Measurements from ENCODE around the gene DUSP10.

The DUSP10 gene

GRCh38 chr1:221693087-221693486 lies 48.8 kb downstream of the DUSP10 start:
- no peak for DNase-seq (ENCODE audit: low read depth)

- no peak for DNase-seq (ENCODE audit: low read depth)
These were observed 49.2 kb downstream of the DUSP10 start for GRCh38 chr1:221692643-221693042.

- DNase-seq (ENCODE audit: low read depth): no peak
These were observed 50.6 kb downstream of the DUSP10 start for GRCh38 chr1:221691261-221691660.

GRCh38 chr1:221690858-221691257 lies 51.0 kb downstream of the DUSP10 start:
- no peak for DNase-seq (ENCODE audit: low read depth)

- DNase-seq (ENCODE audit: low read depth): no peak
These were observed 52.8 kb downstream of the DUSP10 start for GRCh38 chr1:221689138-221689537.

GRCh38 chr1:221688488-221688843 lies 53.4 kb downstream of the DUSP10 start:
- DNase-seq (ENCODE audit: low read depth): no peak

GRCh38 chr1:221687836-221688487 lies 53.9 kb downstream of the DUSP10 start:
- no peak for DNase-seq (ENCODE audit: low read depth)

GRCh38 chr1:221683681-221684080 lies 58.2 kb downstream of the DUSP10 start:
- DNase-seq (ENCODE audit: low read depth): no peak

- no peak for DNase-seq (ENCODE audit: low read depth)
These were observed 61.8 kb downstream of the DUSP10 start for GRCh38 chr1:221680085-221680484.

- no peak for DNase-seq (ENCODE audit: low read depth)
These were observed 63.9 kb downstream of the DUSP10 start for GRCh38 chr1:221678014-221678413.

GRCh38 chr1:221675880-221676800 lies 65.7 kb downstream of the DUSP10 start:
- DNase-seq (ENCODE audit: low read depth): no peak

- no peak for DNase-seq (ENCODE audit: low read depth)
These were observed 68.9 kb downstream of the DUSP10 start for GRCh38 chr1:221672965-221673364.

- no peak for DNase-seq (ENCODE audit: low read depth)
These were observed 69.6 kb downstream of the DUSP10 start for GRCh38 chr1:221672239-221672645.

- no peak for DNase-seq (ENCODE audit: low read depth)
These were observed 71.8 kb downstream of the DUSP10 start for GRCh38 chr1:221670081-221670480.

- DNase-seq (ENCODE audit: low read depth): no peak
These were observed 72.4 kb downstream of the DUSP10 start for GRCh38 chr1:221669441-221669840.

GRCh38 chr1:221667504-221667903 lies 74.4 kb downstream of the DUSP10 start:
- DNase-seq (ENCODE audit: low read depth): no peak

- DNase-seq (ENCODE audit: low read depth): no peak
These were observed 77.6 kb downstream of the DUSP10 start for GRCh38 chr1:221664253-221664652.

GRCh38 chr1:221663321-221663720 lies 78.6 kb downstream of the DUSP10 start:
- DNase-seq (ENCODE audit: low read depth): no peak

- DNase-seq (ENCODE audit: low read depth): no peak
These were observed 86.1 kb downstream of the DUSP10 start for GRCh38 chr1:221655766-221656305.
